IPS-20b (cell line): ENCODE results near the gene REV3L.

Experiments
- H3K27ac ChIP-seq: one replicate; pipeline ENCODE4 v1.5.1; 2013; ENCODE audit warnings: low read length
- H3K27me3 ChIP-seq: 2 replicates; pipeline ENCODE4 v1.6.1; 2013; ENCODE audit warnings: mild to moderate bottlenecking, low read length, inconsistent platforms; ENCODE audit not compliant: insufficient read depth
- H3K36me3 ChIP-seq: 2 replicates; pipeline ENCODE4 v1.6.1; 2013; ENCODE audit warnings: low read depth, mild to moderate bottlenecking, inconsistent platforms, low read length, moderate library complexity; ENCODE audit not compliant: insufficient read depth
- H3K4me1 ChIP-seq: 2 replicates; pipeline ENCODE4 v1.6.1; 2013; ENCODE audit warnings: mild to moderate bottlenecking, control low read depth, inconsistent platforms, low read length, moderate library complexity; ENCODE audit not compliant: insufficient read depth
- H3K4me3 ChIP-seq: 2 replicates; pipeline ENCODE4 v1.5.1; 2013; ENCODE audit warnings: mild to moderate bottlenecking, low read length, inconsistent platforms
- H3K9ac ChIP-seq: 2 replicates; pipeline ENCODE4 v1.6.1; 2013; ENCODE audit warnings: low read depth, mild to moderate bottlenecking, inconsistent platforms, low read length, moderate library complexity
- H3K9me3 ChIP-seq: 2 replicates; pipeline ENCODE4 v1.6.1; 2013; ENCODE audit warnings: mild to moderate bottlenecking, low read depth, low read length, inconsistent platforms; ENCODE audit not compliant: insufficient read depth

The REV3L gene

DNA sequence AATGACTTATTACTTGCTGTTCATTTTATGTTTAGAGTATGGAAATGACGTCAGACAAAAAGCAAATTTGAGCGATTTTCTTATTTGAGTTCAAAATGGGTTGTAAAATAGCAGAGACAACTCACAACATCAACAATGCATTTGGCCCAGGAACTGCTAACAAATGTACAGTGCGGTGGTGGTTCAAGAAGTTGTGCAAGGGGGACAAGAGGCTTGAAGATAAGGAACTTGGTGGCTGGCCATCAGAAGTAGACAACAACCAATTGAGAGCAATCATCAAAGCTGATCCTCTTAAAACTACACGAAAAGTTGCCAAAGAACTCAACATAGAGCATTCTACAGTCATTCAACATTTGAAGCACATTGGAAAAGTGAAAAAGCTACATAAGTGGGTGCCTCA is 43.8 kb downstream of the REV3L start:
- H3K27ac ChIP-seq, result no peak overlapping the region
- no peak overlapping the region for H3K9ac ChIP-seq
- no peaks in the 10 kb centered on the region for H3K4me1 ChIP-seq
- H3K4me3 ChIP-seq, result no peak overlapping the region
- no peaks in the 10 kb centered on the region for H3K9me3 ChIP-seq
- no peaks in the 10 kb centered on the region for H3K36me3 ChIP-seq
- H3K27me3 ChIP-seq, result no peaks in the 10 kb centered on the region

GRCh38 chr6:111437573-111437972 is 45.4 kb downstream of the REV3L start:
- H3K9ac ChIP-seq, result no peak overlapping the region
- no peaks in the 10 kb centered on the region for H3K9me3 ChIP-seq
- H3K4me1 ChIP-seq, result no peaks in the 10 kb centered on the region
- H3K27me3 ChIP-seq, result no peaks in the 10 kb centered on the region
- no peak overlapping the region for H3K4me3 ChIP-seq
- H3K36me3 ChIP-seq, result no peaks in the 10 kb centered on the region
- H3K27ac ChIP-seq, result no peak overlapping the region

GRCh38 chr6:111432511-111432910 is 50.5 kb downstream of the REV3L start:
- Histone ChIP-seq H3K9ac (no peak overlapping the region), H3K27ac (no peak overlapping the region), H3K4me1 (no peaks in the 10 kb centered on the region), H3K4me3 (no peak overlapping the region), H3K9me3 (peaks cover 2% of the 10 kb centered on the region; the same call in 1 of the 2 replicates), H3K27me3 (no peaks in the 10 kb centered on the region), H3K36me3 (no peaks in the 10 kb centered on the region)

GRCh38 chr6:111430605-111431376 is 52.2 kb downstream of the REV3L start:
- Histone ChIP-seq H3K9me3 (peaks cover 2% of the 10 kb centered on the region; the same call in 1 of the 2 replicates), H3K9ac (no peak overlapping the region), H3K4me1 (no peaks in the 10 kb centered on the region), H3K36me3 (no peaks in the 10 kb centered on the region), H3K27me3 (no peaks in the 10 kb centered on the region), H3K27ac (no peak overlapping the region), H3K4me3 (no peak overlapping the region)

DNA sequence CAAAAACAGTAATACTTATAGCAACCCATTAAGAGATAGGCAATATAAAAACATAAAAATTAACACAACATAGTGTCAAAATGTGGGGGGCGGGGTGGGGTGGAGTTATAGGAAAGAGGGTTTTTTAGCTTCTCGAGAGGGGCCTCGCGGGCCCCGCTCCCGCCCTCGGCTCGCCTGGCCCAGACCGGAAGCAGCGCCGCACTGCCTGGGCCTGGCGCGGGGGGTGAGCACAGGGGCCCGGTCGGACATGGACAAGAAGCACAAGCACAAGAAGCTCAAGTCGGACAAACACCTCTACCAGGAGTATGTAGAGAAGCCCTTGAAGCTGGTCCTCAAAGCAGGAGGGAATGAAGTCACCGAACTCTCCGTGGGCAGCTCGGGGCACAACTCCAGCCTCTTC is 53.4 kb downstream of the REV3L start:
- H3K27ac ChIP-seq, result no peak overlapping the region
- H3K36me3 ChIP-seq, result no peaks in the 10 kb centered on the region
- peaks cover 2% of the 10 kb centered on the region; the same call in 1 of the 2 replicates for H3K9me3 ChIP-seq
- no peaks in the 10 kb centered on the region for H3K27me3 ChIP-seq
- H3K4me3 ChIP-seq, result no peak overlapping the region
- H3K4me1 ChIP-seq, result no peaks in the 10 kb centered on the region
- H3K9ac ChIP-seq, result no peak overlapping the region

- H3K27me3 ChIP-seq, result no peaks in the 10 kb centered on the region
- H3K9me3 ChIP-seq, result peaks cover 2% of the 10 kb centered on the region; the same call in 1 of the 2 replicates
- no peak overlapping the region for H3K4me3 ChIP-seq
- H3K36me3 ChIP-seq, result no peaks in the 10 kb centered on the region
- no peak overlapping the region for H3K27ac ChIP-seq
- no peak overlapping the region for H3K9ac ChIP-seq
- no peaks in the 10 kb centered on the region for H3K4me1 ChIP-seq
These were observed 54.2 kb downstream of the REV3L start for GRCh38 chr6:111428811-111429210.

DNA sequence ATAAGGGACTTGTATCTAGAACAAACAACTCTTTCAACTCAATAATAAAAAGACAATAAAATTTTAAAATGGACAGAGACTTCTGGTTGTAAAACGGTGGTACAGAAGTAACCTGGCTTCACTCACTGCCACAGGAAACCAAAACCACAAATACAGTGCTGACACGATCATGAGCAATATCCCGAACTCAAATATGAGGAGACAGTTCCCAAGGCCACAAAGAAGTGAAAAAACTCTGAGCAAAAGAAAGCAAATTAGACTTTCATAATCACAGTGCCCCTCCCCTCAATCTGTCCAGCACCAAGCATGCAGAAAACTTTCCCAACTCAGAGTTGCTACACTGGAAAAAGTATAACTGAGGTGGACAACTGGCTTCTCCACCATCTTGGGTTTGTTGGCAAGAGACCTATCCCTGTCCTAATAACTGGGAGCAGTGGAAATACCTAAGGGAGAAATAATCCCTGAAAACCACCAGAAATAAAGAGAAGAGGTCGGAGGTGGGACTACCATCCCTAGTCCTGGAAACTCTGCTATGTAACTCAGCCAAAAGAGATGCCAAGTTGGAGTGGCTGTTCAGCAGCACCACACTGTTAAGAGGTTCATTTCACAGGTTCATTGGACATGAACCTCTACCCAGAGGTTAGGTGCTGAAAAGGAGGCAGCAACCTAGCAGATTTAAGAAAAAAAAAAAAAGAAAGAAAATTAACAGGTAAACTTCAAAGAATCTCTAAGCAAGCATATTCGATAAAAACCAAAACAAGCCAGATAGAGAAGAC is 55.5 kb downstream of the REV3L start:
- H3K9me3 ChIP-seq, result peaks cover 2% of the 10 kb centered on the region; the same call in 1 of the 2 replicates
- no peaks in the 10 kb centered on the region for H3K4me1 ChIP-seq
- no peaks in the 10 kb centered on the region for H3K36me3 ChIP-seq
- no peak overlapping the region for H3K4me3 ChIP-seq
- H3K27me3 ChIP-seq, result no peaks in the 10 kb centered on the region
- H3K27ac ChIP-seq, result no peak overlapping the region
- H3K9ac ChIP-seq, result no peak overlapping the region

GRCh38 chr6:111423960-111424846 is 58.8 kb downstream of the REV3L start:
- H3K27ac ChIP-seq, result no peak overlapping the region

GRCh38 chr6:111423055-111423633 is 59.9 kb downstream of the REV3L start:
- Histone ChIP-seq H3K9ac (no peak overlapping the region), H3K4me3 (no peak overlapping the region), H3K4me1 (no peaks in the 10 kb centered on the region), H3K9me3 (no peaks in the 10 kb centered on the region), H3K36me3 (no peaks in the 10 kb centered on the region), H3K27ac (no peak overlapping the region), H3K27me3 (no peaks in the 10 kb centered on the region)

More at GRCh38 chr6:111423960-111424846, 58.8 kb downstream of the REV3L start:
- no peaks in the 10 kb centered on the region for H3K36me3 ChIP-seq
- H3K4me1 ChIP-seq, result no peaks in the 10 kb centered on the region
- no peaks in the 10 kb centered on the region for H3K27me3 ChIP-seq
- H3K9me3 ChIP-seq, result peaks cover 2% of the 10 kb centered on the region; the same call in 1 of the 2 replicates
- no peak overlapping the region for H3K9ac ChIP-seq
- no peak overlapping the region for H3K4me3 ChIP-seq

DNA sequence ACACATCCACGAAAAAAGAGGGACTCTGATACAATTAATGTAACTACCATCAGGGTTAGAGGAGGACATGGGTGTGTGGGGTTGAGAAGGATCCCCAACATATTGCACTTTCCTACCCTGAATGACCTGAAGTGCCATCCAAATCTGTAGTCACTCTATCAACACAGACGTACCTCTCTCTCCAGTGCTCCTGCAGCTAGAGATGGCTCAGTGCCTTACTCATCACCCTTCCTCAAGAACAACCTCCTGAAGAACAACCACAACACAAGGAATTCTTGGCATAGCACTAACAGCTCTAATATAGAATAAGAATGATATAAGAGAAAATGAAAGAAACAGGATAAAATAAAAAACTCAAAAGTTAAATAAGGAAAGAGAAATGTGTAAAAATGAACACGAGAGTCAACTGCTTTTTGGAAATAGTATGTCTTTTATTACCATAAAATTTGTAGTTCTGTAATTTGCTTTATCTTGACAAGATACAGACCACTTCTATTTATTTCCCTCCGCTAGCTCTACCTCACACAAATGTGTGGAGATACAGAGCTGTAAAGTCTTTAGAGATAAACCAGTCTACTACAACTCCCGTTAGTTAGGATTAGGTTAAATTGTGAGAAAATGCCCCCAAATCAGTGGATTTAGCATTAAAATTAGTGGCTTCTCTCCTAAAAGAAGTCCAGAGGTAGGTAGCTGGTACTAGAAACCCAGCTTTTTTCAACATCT is 63.9 kb downstream of the REV3L start:
- no peaks in the 10 kb centered on the region for H3K27me3 ChIP-seq
- no peaks in the 10 kb centered on the region for H3K36me3 ChIP-seq
- no peaks in the 10 kb centered on the region for H3K4me1 ChIP-seq
- no peak overlapping the region for H3K4me3 ChIP-seq
- no peak overlapping the region for H3K9ac ChIP-seq
- no peak overlapping the region for H3K27ac ChIP-seq
- no peaks in the 10 kb centered on the region for H3K9me3 ChIP-seq
